Measurements from ENCODE around the gene B4GALT2. TPM values are rescaled to one million over a fixed set of nuclear protein-coding genes. Genes with fewer than 3 reads are reported as not detected.

The B4GALT2 gene, protein sequence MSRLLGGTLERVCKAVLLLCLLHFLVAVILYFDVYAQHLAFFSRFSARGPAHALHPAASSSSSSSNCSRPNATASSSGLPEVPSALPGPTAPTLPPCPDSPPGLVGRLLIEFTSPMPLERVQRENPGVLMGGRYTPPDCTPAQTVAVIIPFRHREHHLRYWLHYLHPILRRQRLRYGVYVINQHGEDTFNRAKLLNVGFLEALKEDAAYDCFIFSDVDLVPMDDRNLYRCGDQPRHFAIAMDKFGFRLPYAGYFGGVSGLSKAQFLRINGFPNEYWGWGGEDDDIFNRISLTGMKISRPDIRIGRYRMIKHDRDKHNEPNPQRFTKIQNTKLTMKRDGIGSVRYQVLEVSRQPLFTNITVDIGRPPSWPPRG
- 76.8 TPM for total RNA-seq (2021; ENCODE audit: unreplicated experiment)
- polyA plus RNA-seq (2012) = 63.9 and 73.1 TPM in 2 replicates
- Bru-seq, nascent RNA = percentile 74 among the genes with signal in this experiment
- BruChase-seq, experiment 1, labeled RNA remaining after a 6-hour chase = percentile 87 among the genes with signal in this experiment
- percentile 78 among the genes with signal in this experiment for BruChase-seq, experiment 2, labeled RNA remaining after a 2-hour chase
- long read RNA-seq, transcript B4GALT2-203 (7 exons, 2,203 nt) = major isoform, 130 of 213 reads
- long read RNA-seq, partial matches to known transcripts = 57 of 213 reads
- long read RNA-seq, other reads (novel, unspliced or antisense) = 24 of 213 reads

DNA sequence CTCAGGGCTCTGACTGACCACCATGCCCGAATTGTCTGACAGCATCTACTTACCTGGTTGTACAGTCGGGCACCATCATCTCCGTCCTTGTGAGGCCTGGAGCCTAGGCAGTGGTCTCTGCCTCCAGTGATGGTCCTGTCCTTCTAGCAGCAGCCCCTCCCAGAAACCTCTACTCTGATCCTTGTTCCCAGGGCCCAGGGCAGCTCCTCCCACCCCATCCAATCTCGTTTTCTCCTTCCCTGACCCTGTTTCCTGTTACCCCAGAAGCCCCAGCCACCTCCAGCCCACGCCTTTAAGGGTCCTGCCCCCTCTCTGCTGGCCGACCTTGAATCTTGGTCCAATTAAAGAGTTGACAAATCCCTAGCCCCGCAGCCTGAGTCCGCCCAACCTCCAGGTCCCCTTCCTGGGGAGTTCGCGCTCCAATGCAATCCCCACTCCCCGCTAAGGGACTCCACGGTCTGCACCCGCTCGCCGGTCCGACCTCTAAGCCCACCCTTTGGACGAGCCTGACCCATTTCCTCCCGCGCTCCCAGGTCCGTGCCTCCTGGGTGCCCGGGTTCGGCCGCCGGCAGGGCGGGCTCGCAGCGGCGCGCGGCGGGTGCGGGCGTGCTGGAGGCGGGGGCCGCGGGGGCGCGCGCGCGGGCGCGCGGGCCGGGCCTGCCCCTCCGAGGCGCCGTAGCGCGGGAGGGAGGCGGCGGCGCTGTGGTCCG, at the start of gene B4GALT2:
TSS of gene B4GALT2 (plus strand) at position 660 of the 710 bp plus-strand sequence. CDS start 1,951 bp downstream, outside the sequence.
- Histone ChIP-seq H3K4me3 (replicated peaks in 1 of 2; ENCODE audit: low read depth in 1 of 2, low read length in 2 of 2) (peak within 1 kb of the TSS; percentile 71 to 81), H3K27me3 (ENCODE audit: insufficient read depth, low read length) (no peaks in the 10 kb centered on the region), H2AFZ (ENCODE audit: low read depth, low read length, poor library complexity, severe bottlenecking) (no peak within 1 kb of the TSS), H3K4me1 (ENCODE audit: control insufficient read depth in 1 of 2, insufficient read depth in 2 of 2, low read length in 2 of 2) (peaks cover 19 to 53% of the 10 kb centered on the region in 2 experiments), H4K20me1 (ENCODE audit: insufficient read depth) (no peaks in the 10 kb centered on the region), H3K27ac (ENCODE audit: low read depth, low read length) (peak within 1 kb of the TSS; percentile 81), H3K9me3 (ENCODE audit: control insufficient read depth in 1 of 2, insufficient read depth in 1 of 2, low read depth in 1 of 2, low read length in 2 of 2) (no peaks in the 10 kb centered on the region), H3K9ac (ENCODE audit: low read length) (peak within 1 kb of the TSS; percentile 85), H3K4me2 (ENCODE audit: low read length) (peak within 1 kb of the TSS; percentile 87), H3K36me3 (ENCODE audit: control insufficient read depth in 1 of 2, insufficient read depth in 2 of 2, low read length in 2 of 2) (peaks cover 6 to 34% of the 10 kb centered on the region in 2 experiments; a peak in 3 of 4 replicates), H3K79me2 (ENCODE audit: insufficient read depth, low read length) (peaks cover 80% of the 10 kb centered on the region), H3K9me2 (ENCODE audit: insufficient read depth) (no peaks in the 10 kb centered on the region)
- ATAC-seq (peak; percentile 37), DNase-seq (ENCODE audit: low read depth, low spot score) (no peak)
- POLR2A ChIA-PET = interaction anchor here (0.6 kb wide), 1 partner anchor 331 kb away, joined by 3 read pairs; no protein-coding TSS in a partner anchor
- CTCF ChIA-PET = interaction anchor here (1.3 kb wide), 1 partner anchor 69 kb away, joined by 3 read pairs; no protein-coding TSS in a partner anchor
- TF ChIP-seq POLR2AphosphoS5 (IDR thresholded peaks at IDR 0.05; ENCODE audit: low read depth, low read length) (peak; percentile 45; the same call in 1 of the 2 replicates), ELF1 (IDR thresholded peaks at IDR 0.05; ENCODE audit: borderline replicate concordance, low read depth) (no peak), ZNF274 (IDR thresholded peaks at IDR 0.05; ENCODE audit: low read depth, low read length) (no peak), YY1 (IDR thresholded peaks at IDR 0.05; ENCODE audit: extremely low read depth, insufficient replicate concordance, low read depth, low read length) (no peak), TCF7L2 (IDR thresholded peaks at IDR 0.05; ENCODE audit: borderline replicate concordance, extremely low read depth, insufficient read depth, insufficient read length) (no peak), JUND (IDR thresholded peaks at IDR 0.05) (no peak), POLR2A (IDR thresholded peaks at IDR 0.05; ENCODE audit: borderline replicate concordance, extremely low read depth, insufficient read depth, insufficient read length) (peak; percentile 21), CBX3 (IDR thresholded peaks at IDR 0.05; ENCODE audit: low read depth) (no peak)
- TF ChIP-seq, protein P1, sequence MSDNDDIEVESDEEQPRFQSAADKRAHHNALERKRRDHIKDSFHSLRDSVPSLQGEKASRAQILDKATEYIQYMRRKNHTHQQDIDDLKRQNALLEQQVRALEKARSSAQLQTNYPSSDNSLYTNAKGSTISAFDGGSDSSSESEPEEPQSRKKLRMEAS (IDR thresholded peaks at IDR 0.05) = no peak
- TF ChIP-seq, protein P2, sequence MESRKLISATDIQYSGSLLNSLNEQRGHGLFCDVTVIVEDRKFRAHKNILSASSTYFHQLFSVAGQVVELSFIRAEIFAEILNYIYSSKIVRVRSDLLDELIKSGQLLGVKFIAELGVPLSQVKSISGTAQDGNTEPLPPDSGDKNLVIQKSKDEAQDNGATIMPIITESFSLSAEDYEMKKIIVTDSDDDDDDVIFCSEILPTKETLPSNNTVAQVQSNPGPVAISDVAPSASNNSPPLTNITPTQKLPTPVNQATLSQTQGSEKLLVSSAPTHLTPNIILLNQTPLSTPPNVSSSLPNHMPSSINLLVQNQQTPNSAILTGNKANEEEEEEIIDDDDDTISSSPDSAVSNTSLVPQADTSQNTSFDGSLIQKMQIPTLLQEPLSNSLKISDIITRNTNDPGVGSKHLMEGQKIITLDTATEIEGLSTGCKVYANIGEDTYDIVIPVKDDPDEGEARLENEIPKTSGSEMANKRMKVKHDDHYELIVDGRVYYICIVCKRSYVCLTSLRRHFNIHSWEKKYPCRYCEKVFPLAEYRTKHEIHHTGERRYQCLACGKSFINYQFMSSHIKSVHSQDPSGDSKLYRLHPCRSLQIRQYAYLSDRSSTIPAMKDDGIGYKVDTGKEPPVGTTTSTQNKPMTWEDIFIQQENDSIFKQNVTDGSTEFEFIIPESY (IDR thresholded peaks at IDR 0.05; ENCODE audit: extremely low read depth, insufficient replicate concordance, low read length) = no peak
- RAD21 ChIA-PET (ENCODE audit: low non-redundant PET in 1 of 2, low total read pairs in 2 of 2, uncharacterized antibody in 2 of 2, unreplicated experiment in 2 of 2) = no interaction called here
- BruUV-seq (replicated peaks) = no TSS peak
- intact Hi-C loops (cut with micrococcal nuclease) = no loop called here

Measured in HCT116 (cell line).